ENCODE measurements around the gene SCNN1G.

SCNN1G gene

DNA sequence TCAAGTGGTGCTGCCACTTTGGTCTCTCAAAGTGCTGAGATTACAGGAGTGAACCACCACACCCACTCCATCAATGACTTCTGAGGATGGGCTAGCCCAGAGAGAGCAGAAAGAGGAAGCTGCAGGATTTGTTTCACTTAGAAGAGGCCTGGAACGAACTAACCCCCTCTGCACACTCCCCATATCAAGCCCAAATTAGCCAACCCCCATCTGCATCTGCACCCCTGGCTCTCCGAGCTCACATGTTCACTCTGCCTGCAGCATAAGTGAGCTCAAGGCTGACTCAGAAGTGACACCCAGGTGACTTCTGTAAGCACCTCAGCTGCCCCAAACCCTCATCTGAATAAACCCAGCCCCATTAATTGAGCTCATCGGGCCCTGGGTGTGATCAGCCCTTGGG lies 4.8 kb downstream of the SCNN1G start:
- in situ Hi-C loops (cut with HindIII; ENCODE audit: low sequenced_read_pairs), result loop anchor here (25.0 kb wide), 1 partner anchor 250 kb away; no protein-coding TSS in a partner anchor
- no peak for TF ChIP-seq CTCF (IDR thresholded peaks at IDR 0.05; ENCODE audit: low read depth, low read length, missing control alignments)
- no peak for DNase-seq (ENCODE audit: low read depth)
- no peak overlapping the region for H3K4me3 ChIP-seq (ENCODE audit: low read depth, low read length)

GRCh38 chr16:23188911-23189310 lies 6.4 kb downstream of the SCNN1G start:
- no peak for TF ChIP-seq CTCF (IDR thresholded peaks at IDR 0.05; ENCODE audit: low read depth, low read length, missing control alignments)
- in situ Hi-C loops (cut with HindIII; ENCODE audit: low sequenced_read_pairs), result loop anchor here (25.0 kb wide), 1 partner anchor 248 kb away; no protein-coding TSS in a partner anchor

GRCh38 chr16:23194497-23195221 lies 12.1 kb downstream of the SCNN1G start:
- no peak for DNase-seq (ENCODE audit: low read depth)
- TF ChIP-seq CTCF (IDR thresholded peaks at IDR 0.05; ENCODE audit: low read depth, low read length, missing control alignments), result no peak
- H3K4me3 ChIP-seq (ENCODE audit: low read depth, low read length), result no peak overlapping the region
- in situ Hi-C loops (cut with HindIII; ENCODE audit: low sequenced_read_pairs), result loop anchor here (25.0 kb wide), 1 partner anchor 243 kb away; no protein-coding TSS in a partner anchor

More at GRCh38 chr16:23188911-23189310, 6.4 kb downstream of the SCNN1G start:
- no peak for DNase-seq (ENCODE audit: low read depth)
- H3K4me3 ChIP-seq (ENCODE audit: low read depth, low read length), result no peak overlapping the region

GRCh38 chr16:23195366-23195978 lies 12.9 kb downstream of the SCNN1G start:
- in situ Hi-C loops (cut with HindIII; ENCODE audit: low sequenced_read_pairs), result loop anchor here (25.0 kb wide), 1 partner anchor 242 kb away; no protein-coding TSS in a partner anchor
- no peak for DNase-seq (ENCODE audit: low read depth)
- TF ChIP-seq CTCF (IDR thresholded peaks at IDR 0.05; ENCODE audit: low read depth, low read length, missing control alignments), result no peak
- no peak overlapping the region for H3K4me3 ChIP-seq (ENCODE audit: low read depth, low read length)

GRCh38 chr16:23196539-23196938 lies 14.0 kb downstream of the SCNN1G start:
- no peak overlapping the region for H3K4me3 ChIP-seq (ENCODE audit: low read depth, low read length)
- no peak for DNase-seq (ENCODE audit: low read depth)
- in situ Hi-C loops (cut with HindIII; ENCODE audit: low sequenced_read_pairs), result loop anchor here (25.0 kb wide), 1 partner anchor 241 kb away; no protein-coding TSS in a partner anchor
- no peak for TF ChIP-seq CTCF (IDR thresholded peaks at IDR 0.05; ENCODE audit: low read depth, low read length, missing control alignments)

DNA sequence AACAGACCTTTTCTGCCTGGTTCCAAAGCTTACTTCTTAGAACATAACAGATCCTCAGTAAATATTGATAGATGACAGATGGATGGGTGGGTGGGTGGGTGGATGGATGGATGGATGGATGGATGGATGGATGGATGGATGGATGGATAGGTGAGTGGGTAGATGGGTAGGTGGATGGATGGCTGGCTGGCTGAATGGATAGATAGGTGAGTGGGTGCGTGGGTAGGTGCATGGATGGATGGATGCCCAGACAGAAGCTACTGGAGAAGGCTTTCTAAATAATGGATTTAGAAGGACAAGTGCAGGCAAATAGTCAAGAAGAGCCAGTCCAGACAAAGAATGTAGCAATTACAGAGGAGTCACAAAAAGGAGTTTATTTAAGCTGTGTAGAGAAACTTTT lies 19.6 kb downstream of the SCNN1G start:
- TF ChIP-seq CTCF (IDR thresholded peaks at IDR 0.05; ENCODE audit: low read depth, low read length, missing control alignments), result no peak

More for the DNA sequence above, 19.6 kb downstream of the SCNN1G start:
- no peak overlapping the region for H3K4me3 ChIP-seq (ENCODE audit: low read depth, low read length)
- DNase-seq (ENCODE audit: low read depth), result no peak
- in situ Hi-C loops (cut with HindIII; ENCODE audit: low sequenced_read_pairs), result no loop called here
